Neural cell (in vitro differentiated cells): ENCODE measurements around the gene EIF4G3. TPM values are rescaled to one million over a fixed set of nuclear protein-coding genes. Genes with fewer than 3 reads are reported as not detected.

Experiments
- H2AFZ ChIP-seq: fragments of 200-600, 300-800 bp; sonication (generic), shearing (Covaris generic); 2 replicates; pipeline ENCODE4 v1.6.0; 2014; ENCODE audit warnings: low read depth, mild to moderate bottlenecking, antibody characterized with exemption, low read length, moderate library complexity
- H3F3A ChIP-seq: fragments of 200-600 bp; shearing (Covaris generic); 2 replicates; pipeline ENCODE4 v1.6.1; 2016; ENCODE audit warnings: mild to moderate bottlenecking, moderate library complexity, mixed read lengths, antibody characterized with exemption, low read length; ENCODE audit not compliant: insufficient read depth, poor library complexity, severe bottlenecking
- H3K27ac ChIP-seq: fragments of 200-600, 300-800 bp; sonication (generic), shearing (Covaris generic); 2 replicates; pipeline ENCODE4 v1.5.1; 2014; ENCODE audit warnings: mild to moderate bottlenecking, low read length, moderate library complexity
- H3K27me3 ChIP-seq: fragments of 300-800, 200-600 bp; sonication (generic), shearing (Covaris generic); 2 replicates; pipeline ENCODE4 v1.6.0; 2014; ENCODE audit warnings: mild to moderate bottlenecking, low read depth, low read length, moderate library complexity; ENCODE audit not compliant: insufficient read depth
- H3K36me3 ChIP-seq: fragments of 300-800, 200-600 bp; sonication (generic), shearing (Covaris generic); 2 replicates; pipeline ENCODE4 v1.5.1; 2014; ENCODE audit warnings: mild to moderate bottlenecking, antibody characterized with exemption, low read length, moderate library complexity; ENCODE audit not compliant: insufficient read depth
- H3K4me2 ChIP-seq: fragments of 300-800, 200-600 bp; sonication (generic), shearing (Covaris generic); 2 replicates; pipeline ENCODE4 v1.6.0; 2014; ENCODE audit warnings: mild to moderate bottlenecking, low read length
- H3K4me3 ChIP-seq: fragments of 300-800, 200-600 bp; sonication (generic), shearing (Covaris generic); 2 replicates; pipeline ENCODE4 v1.5.1; 2014; ENCODE audit warnings: mild to moderate bottlenecking, low read length, moderate library complexity
- H3K79me2 ChIP-seq: fragments of 200-600 bp; shearing (Covaris generic); replicated peaks from 2 replicates; pipeline ENCODE4 v1.6.0; 2014; ENCODE audit warnings: mild to moderate bottlenecking, low read length, moderate library complexity; ENCODE audit not compliant: insufficient read depth
- H3K9ac ChIP-seq: fragments of 300-800, 200-600 bp; sonication (generic), shearing (Covaris generic); 2 replicates; pipeline ENCODE4 v1.6.1; 2016; ENCODE audit warnings: mild to moderate bottlenecking, low read length, mixed read lengths
- H3K9me2 ChIP-seq: fragments of 200-600 bp; shearing (Covaris generic); 2 replicates; pipeline ENCODE4 v1.6.1; 2016; ENCODE audit warnings: mild to moderate bottlenecking, low read length, mixed read lengths; ENCODE audit not compliant: insufficient read depth
- H3K9me3 ChIP-seq: fragments of 200-600, 300-800 bp; sonication (generic), shearing (Covaris generic); 2 replicates; pipeline ENCODE4 v1.6.1; 2016; ENCODE audit warnings: mild to moderate bottlenecking, mixed run types, low read length, moderate library complexity, mixed read lengths
- H4K20me1 ChIP-seq: fragments of 200-600 bp; shearing (Covaris generic); 2 replicates; pipeline ENCODE4 v1.6.1; 2016; ENCODE audit warnings: mild to moderate bottlenecking, mixed run types; ENCODE audit not compliant: insufficient read depth
- EZH2 ChIP-seq: fragments of 200-600, 300-800 bp; shearing (Covaris generic), sonication (generic); IDR thresholded peaks from 2 replicates; pipeline ENCODE4 v1.6.1; 2014; ENCODE audit warnings: antibody characterized with exemption, low read length, borderline replicate concordance, mild to moderate bottlenecking; ENCODE audit not compliant: insufficient read depth, poor library complexity, severe bottlenecking
- POLR2AphosphoS5 ChIP-seq: IDR thresholded peaks from 2 replicates; pipeline ENCODE4 v1.6.1; 2012
- RAD21 ChIP-seq: fragments of 450-650 bp; conservative IDR thresholded peaks from 2 replicates; pipeline ENCODE4 v1.6.1; 2014; ENCODE audit warnings: antibody characterized with exemption, mild to moderate bottlenecking, moderate library complexity
- SMC3 ChIP-seq: fragments of 450-650 bp; conservative IDR thresholded peaks from 2 replicates; pipeline ENCODE4 v1.6.1; 2014; ENCODE audit warnings: antibody characterized with exemption, mild to moderate bottlenecking, moderate library complexity; ENCODE audit not compliant: poor library complexity
- TAF1 ChIP-seq: IDR thresholded peaks from 2 replicates; pipeline ENCODE4 v1.6.1; 2012; ENCODE audit warnings: low read depth
- polyA plus RNA-seq: library from polyadenylated mRNA; depleted of rRNA; stranded (reverse); fragments of >200 nt; gene quantifications from 2 replicates; pipeline ENCODE4 v1.2.3, GENCODE V29; 2014
- TF ChIP-seq, protein P1 (sequence below): fragments of 450-650 bp; IDR thresholded peaks from 2 replicates; pipeline ENCODE4 v1.5.1; 2014; ENCODE audit warnings: antibody characterized with exemption, mild to moderate bottlenecking, moderate library complexity; ENCODE audit not compliant: poor library complexity, severe bottlenecking
- TF ChIP-seq, protein P2 (sequence below): IDR thresholded peaks from 2 replicates; pipeline ENCODE4 v1.6.1; 2012; ENCODE audit warnings: borderline replicate concordance

Gene EIF4G3
- polyA plus RNA-seq, 1 donor from 2014 or later: 56.9 TPM

DNA sequence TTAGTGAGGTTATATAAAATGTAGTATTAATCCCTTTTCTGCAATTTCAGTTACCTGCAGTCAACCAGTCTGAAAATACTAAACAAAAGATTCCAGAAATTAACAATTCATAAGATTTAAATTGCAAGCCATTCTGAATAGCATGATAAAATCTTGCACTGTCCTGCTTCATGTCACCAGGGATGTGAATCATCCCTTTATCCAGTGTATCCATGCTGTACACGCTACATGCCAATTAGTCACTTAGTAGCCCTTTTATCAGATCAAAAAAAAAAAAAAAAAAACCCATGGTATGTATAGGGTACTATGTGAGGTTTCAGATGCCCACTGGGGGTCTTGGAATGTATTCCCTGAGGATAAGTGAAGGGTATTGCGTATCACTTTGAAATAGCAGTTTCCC lies 198.3 kb downstream of the EIF4G3 start:
- Histone ChIP-seq H3F3A (no peaks in the 10 kb centered on the region), H3K9ac (no peak overlapping the region), H3K9me3 (no peaks in the 10 kb centered on the region), H3K79me2 (peaks cover 3% of the 10 kb centered on the region), H3K4me3 (no peak overlapping the region), H4K20me1 (no peaks in the 10 kb centered on the region), H3K36me3 (no peaks in the 10 kb centered on the region), H3K27ac (no peak overlapping the region), H3K4me2 (no peak overlapping the region), H2AFZ (no peak overlapping the region), H3K9me2 (no peaks in the 10 kb centered on the region), H3K27me3 (no peaks in the 10 kb centered on the region)
- TF ChIP-seq TAF1: no peak
- TF ChIP-seq, protein P1, sequence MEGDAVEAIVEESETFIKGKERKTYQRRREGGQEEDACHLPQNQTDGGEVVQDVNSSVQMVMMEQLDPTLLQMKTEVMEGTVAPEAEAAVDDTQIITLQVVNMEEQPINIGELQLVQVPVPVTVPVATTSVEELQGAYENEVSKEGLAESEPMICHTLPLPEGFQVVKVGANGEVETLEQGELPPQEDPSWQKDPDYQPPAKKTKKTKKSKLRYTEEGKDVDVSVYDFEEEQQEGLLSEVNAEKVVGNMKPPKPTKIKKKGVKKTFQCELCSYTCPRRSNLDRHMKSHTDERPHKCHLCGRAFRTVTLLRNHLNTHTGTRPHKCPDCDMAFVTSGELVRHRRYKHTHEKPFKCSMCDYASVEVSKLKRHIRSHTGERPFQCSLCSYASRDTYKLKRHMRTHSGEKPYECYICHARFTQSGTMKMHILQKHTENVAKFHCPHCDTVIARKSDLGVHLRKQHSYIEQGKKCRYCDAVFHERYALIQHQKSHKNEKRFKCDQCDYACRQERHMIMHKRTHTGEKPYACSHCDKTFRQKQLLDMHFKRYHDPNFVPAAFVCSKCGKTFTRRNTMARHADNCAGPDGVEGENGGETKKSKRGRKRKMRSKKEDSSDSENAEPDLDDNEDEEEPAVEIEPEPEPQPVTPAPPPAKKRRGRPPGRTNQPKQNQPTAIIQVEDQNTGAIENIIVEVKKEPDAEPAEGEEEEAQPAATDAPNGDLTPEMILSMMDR: no peak
- TF ChIP-seq RAD21: no peak
- TF ChIP-seq SMC3: no peak
- no peak for TF ChIP-seq EZH2
- TF ChIP-seq POLR2AphosphoS5: no peak

DNA sequence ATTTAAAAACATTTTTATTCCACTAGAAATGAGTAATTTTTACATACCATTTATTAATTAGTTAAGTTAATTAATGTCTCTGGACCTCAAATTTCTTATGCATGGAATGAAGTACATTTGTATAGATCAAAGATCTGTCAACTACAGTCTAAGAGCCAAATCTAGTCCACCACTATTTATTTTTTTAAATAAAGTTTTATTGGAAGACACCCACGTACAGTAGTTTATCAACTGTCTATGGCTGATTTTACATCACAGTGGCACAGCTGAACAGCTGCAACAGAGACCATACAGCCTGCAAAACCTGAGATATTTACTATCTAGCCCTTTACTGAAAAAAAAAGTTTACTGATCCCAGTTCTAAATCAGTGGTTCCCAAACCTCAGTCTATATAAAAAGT lies 201.0 kb downstream of the EIF4G3 start:
- TF ChIP-seq EZH2: no peak
- TF ChIP-seq, protein P2, sequence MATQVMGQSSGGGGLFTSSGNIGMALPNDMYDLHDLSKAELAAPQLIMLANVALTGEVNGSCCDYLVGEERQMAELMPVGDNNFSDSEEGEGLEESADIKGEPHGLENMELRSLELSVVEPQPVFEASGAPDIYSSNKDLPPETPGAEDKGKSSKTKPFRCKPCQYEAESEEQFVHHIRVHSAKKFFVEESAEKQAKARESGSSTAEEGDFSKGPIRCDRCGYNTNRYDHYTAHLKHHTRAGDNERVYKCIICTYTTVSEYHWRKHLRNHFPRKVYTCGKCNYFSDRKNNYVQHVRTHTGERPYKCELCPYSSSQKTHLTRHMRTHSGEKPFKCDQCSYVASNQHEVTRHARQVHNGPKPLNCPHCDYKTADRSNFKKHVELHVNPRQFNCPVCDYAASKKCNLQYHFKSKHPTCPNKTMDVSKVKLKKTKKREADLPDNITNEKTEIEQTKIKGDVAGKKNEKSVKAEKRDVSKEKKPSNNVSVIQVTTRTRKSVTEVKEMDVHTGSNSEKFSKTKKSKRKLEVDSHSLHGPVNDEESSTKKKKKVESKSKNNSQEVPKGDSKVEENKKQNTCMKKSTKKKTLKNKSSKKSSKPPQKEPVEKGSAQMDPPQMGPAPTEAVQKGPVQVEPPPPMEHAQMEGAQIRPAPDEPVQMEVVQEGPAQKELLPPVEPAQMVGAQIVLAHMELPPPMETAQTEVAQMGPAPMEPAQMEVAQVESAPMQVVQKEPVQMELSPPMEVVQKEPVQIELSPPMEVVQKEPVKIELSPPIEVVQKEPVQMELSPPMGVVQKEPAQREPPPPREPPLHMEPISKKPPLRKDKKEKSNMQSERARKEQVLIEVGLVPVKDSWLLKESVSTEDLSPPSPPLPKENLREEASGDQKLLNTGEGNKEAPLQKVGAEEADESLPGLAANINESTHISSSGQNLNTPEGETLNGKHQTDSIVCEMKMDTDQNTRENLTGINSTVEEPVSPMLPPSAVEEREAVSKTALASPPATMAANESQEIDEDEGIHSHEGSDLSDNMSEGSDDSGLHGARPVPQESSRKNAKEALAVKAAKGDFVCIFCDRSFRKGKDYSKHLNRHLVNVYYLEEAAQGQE: no peak
- no peaks in the 10 kb centered on the region for H3F3A ChIP-seq
- H2AFZ ChIP-seq: no peak overlapping the region
- H3K9me2 ChIP-seq: no peaks in the 10 kb centered on the region
- no peaks in the 10 kb centered on the region for H3K27me3 ChIP-seq
- H3K4me3 ChIP-seq: no peak overlapping the region
- H3K4me2 ChIP-seq: no peak overlapping the region
- no peaks in the 10 kb centered on the region for H3K36me3 ChIP-seq
- no peak overlapping the region for H3K9ac ChIP-seq
- no peaks in the 10 kb centered on the region for H4K20me1 ChIP-seq
- H3K27ac ChIP-seq: no peak overlapping the region
- H3K79me2 ChIP-seq: peaks cover 3% of the 10 kb centered on the region
- H3K9me3 ChIP-seq: no peaks in the 10 kb centered on the region

DNA sequence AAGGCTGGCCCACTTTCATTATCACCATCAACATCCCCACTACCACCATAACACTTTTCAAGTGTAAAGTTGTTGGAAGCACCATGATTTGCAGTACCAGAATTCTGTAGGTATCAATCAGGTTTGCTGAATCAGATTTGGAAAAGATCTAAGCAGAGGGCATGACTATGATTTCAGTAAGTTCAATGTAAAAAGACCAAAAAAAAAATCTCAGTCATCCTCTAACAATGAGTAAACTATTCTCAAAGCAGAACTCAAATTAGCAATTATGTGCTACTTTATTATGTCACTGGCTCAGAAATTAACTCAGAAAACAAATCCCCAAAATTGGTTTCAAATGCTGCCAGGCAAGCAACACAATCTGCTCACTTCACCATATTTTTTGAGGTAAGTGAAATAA lies 201.7 kb downstream of the EIF4G3 start:
- Histone ChIP-seq H3F3A (no peaks in the 10 kb centered on the region), H3K4me3 (no peak overlapping the region), H3K4me2 (no peak overlapping the region), H3K9me2 (no peaks in the 10 kb centered on the region), H3K79me2 (no peaks in the 10 kb centered on the region), H4K20me1 (no peaks in the 10 kb centered on the region), H2AFZ (no peak overlapping the region), H3K27me3 (no peaks in the 10 kb centered on the region), H3K36me3 (no peaks in the 10 kb centered on the region), H3K9me3 (no peaks in the 10 kb centered on the region), H3K27ac (no peak overlapping the region), H3K9ac (no peak overlapping the region)
- TF ChIP-seq SMC3: no peak
- TF ChIP-seq, protein P1: no peak
- no peak for TF ChIP-seq POLR2AphosphoS5
